Esophagus muscularis mucosa (tissue), 4 donors: ENCODE measurements around the gene ERI2.

ENCODE experiments used
- CTCF ChIP-seq, 3 experiments: fragments of 200-600 bp in 2 of 3; fragments of 450-650 bp in 1 of 3; sonication (generic) in 2 of 3; IDR thresholded peaks; one replicate each; pipeline ENCODE4 v1.5.1; 2017 to 2019; ENCODE audit warnings: antibody characterized with exemption in 3 of 3, mild to moderate bottlenecking in 2 of 3, moderate library complexity in 1 of 3
- EP300 ChIP-seq: sonication (generic); formaldehyde crosslinking; IDR thresholded peaks from one replicate; pipeline ENCODE4 v1.6.1; 2017; ENCODE audit warnings: antibody characterized with exemption
- POLR2A ChIP-seq: fragments of 450-650 bp; IDR thresholded peaks from one replicate; pipeline ENCODE4 v1.6.1; 2017; ENCODE audit warnings: antibody characterized with exemption, moderate library complexity, mild to moderate bottlenecking, low read depth
- POLR2AphosphoS5 ChIP-seq, 2 donors: sonication (generic); formaldehyde crosslinking; IDR thresholded peaks; one replicate each; pipeline ENCODE4 v1.6.1; 2017; ENCODE audit warnings: antibody characterized with exemption in 2 of 2

- no peak for TF ChIP-seq POLR2A
- TF ChIP-seq CTCF (IDR thresholded peaks at IDR 0.05) = no peak
- TF ChIP-seq POLR2AphosphoS5 (IDR thresholded peaks at IDR 0.05) = no peak
- no peak for TF ChIP-seq EP300
Measured at GRCh38 chr16:20846030-20846429, 39.8 kb upstream of the ERI2 start.
